Mucosa of descending colon (tissue), 3 donors: ENCODE data around the gene MKNK2. TPM values are rescaled to one million over a fixed set of nuclear protein-coding genes. Genes with fewer than 3 reads are reported as not detected.

Experiments used
- ATAC-seq: fragments of 200-7000 bp; cut with Tn5 transposase; one replicate; pipeline ENCODE4 v1.9.1; 2020; ENCODE audit warnings: mild to moderate bottlenecking, moderate library complexity
- DNase-seq, 3 donors: peaks; one replicate each; pipeline ENCODE4 v3.0.0-alpha.2; 2020
- H3K36me3 ChIP-seq: fragments of 200-600 bp; one replicate; pipeline ENCODE4 v1.8.0; 2021; ENCODE audit warnings: low read depth, mild to moderate bottlenecking
- H3K4me1 ChIP-seq: fragments of 200-600 bp; one replicate; pipeline ENCODE4 v1.8.0; 2021; ENCODE audit warnings: low read depth, mild to moderate bottlenecking
- H3K4me3 ChIP-seq: fragments of 200-600 bp; one replicate; pipeline ENCODE4 v1.8.0; 2021; ENCODE audit warnings: mild to moderate bottlenecking
- H3K9me3 ChIP-seq: fragments of 200-600 bp; one replicate; pipeline ENCODE4 v1.8.0; 2021; ENCODE audit warnings: mild to moderate bottlenecking
- CTCF ChIP-seq: fragments of 200-600 bp; IDR thresholded peaks from one replicate; pipeline ENCODE4 v1.8.0; 2022; ENCODE audit warnings: antibody characterized with exemption, mild to moderate bottlenecking
- intact Hi-C, 2 donors: fragments of 100-400 bp; cut with DNase I in 1 of 2; cut with micrococcal nuclease in 1 of 2; formaldehyde crosslinking; loops; one replicate each; pipeline versions ENCODE4 v1.11.0 to v1.11.1; 2022; cut with DNase I, micrococcal nuclease
- total RNA-seq, 3 donors: library from RNA; stranded (reverse); fragmentation: NEBNext Ultra II Directional in 2 of 3; extraction: Animal tissue kit (Norgen Biotek cat#: 25700) in 2 of 3; gene quantifications; one replicate each; pipeline versions ENCODE4 v1.2.1 to v1.2.4, GENCODE V29; 2021 to 2023
- donor health status: DM: no; HTN: no; CAD: no; lungs with moderate emphysema.
- donor health status: DM: no; HTN: no; CAD: no.
- donor health status: DM: no; HTN: yes; CAD: no.

MKNK2 gene
- total RNA-seq, 3 donors from 2014 or later, result 252 to 330 (median 304) TPM

- H3K4me3 ChIP-seq, result no peak overlapping the region
- no peak for TF ChIP-seq CTCF
- H3K4me1 ChIP-seq, result peaks cover 5% of the 10 kb centered on the region
- intact Hi-C loops, result no loop called here
- no peaks in the 10 kb centered on the region for H3K36me3 ChIP-seq
- no peaks in the 10 kb centered on the region for H3K9me3 ChIP-seq
- DNase-seq (no peak), ATAC-seq (no peak)
These were observed 36.9 kb downstream of the MKNK2 start for GRCh38 chr19:2014131-2014571.

GRCh38 chr19:2013683-2013961 lies 37.4 kb downstream of the MKNK2 start:
- intact Hi-C loops, result no loop called here

GRCh38 chr19:2012941-2013682 lies 37.9 kb downstream of the MKNK2 start:
- intact Hi-C loops, result no loop called here
- TF ChIP-seq CTCF, result no peak
- no peak for DNase-seq
- H3K9me3 ChIP-seq, result no peaks in the 10 kb centered on the region
- H3K4me1 ChIP-seq, result peaks cover 5% of the 10 kb centered on the region
- H3K36me3 ChIP-seq, result no peaks in the 10 kb centered on the region
- no peak overlapping the region for H3K4me3 ChIP-seq
- no peak for ATAC-seq

More at GRCh38 chr19:2013683-2013961, 37.4 kb downstream of the MKNK2 start:
- DNase-seq, result no peak
- no peak overlapping the region for H3K4me3 ChIP-seq
- ATAC-seq, result no peak
- H3K9me3 ChIP-seq, result no peaks in the 10 kb centered on the region
- H3K4me1 ChIP-seq, result peaks cover 5% of the 10 kb centered on the region
- no peaks in the 10 kb centered on the region for H3K36me3 ChIP-seq
- no peak for TF ChIP-seq CTCF

GRCh38 chr19:2011169-2011568 lies 39.9 kb downstream of the MKNK2 start:
- no peaks in the 10 kb centered on the region for H3K9me3 ChIP-seq
- ATAC-seq (no peak), DNase-seq (no peak)
- TF ChIP-seq CTCF, result no peak
- H3K4me3 ChIP-seq, result no peak overlapping the region
- H3K36me3 ChIP-seq, result no peaks in the 10 kb centered on the region
- intact Hi-C loops, result no loop called here
- peaks cover 5% of the 10 kb centered on the region for H3K4me1 ChIP-seq

- Histone ChIP-seq H3K36me3 (no peaks in the 10 kb centered on the region), H3K4me1 (peaks cover 5% of the 10 kb centered on the region), H3K4me3 (no peak overlapping the region), H3K9me3 (no peaks in the 10 kb centered on the region)
- no peak for TF ChIP-seq CTCF
- intact Hi-C loops, result no loop called here
- no peak for DNase-seq
- ATAC-seq, result no peak
These were observed 40.8 kb downstream of the MKNK2 start for GRCh38 chr19:2010135-2010668.
